PC-3 (cell line): Measurements from ENCODE around the gene ADGRL3.

Experiments
- EZH2 ChIP-seq: fragments of 300-600 bp; sonication (generic); IDR thresholded peaks from one replicate; pipeline ENCODE4 v1.6.1; 2017; ENCODE audit warnings: antibody characterized with exemption, mild to moderate bottlenecking, low read length; ENCODE audit not compliant: unreplicated experiment
- TF ChIP-seq, protein P1 (sequence below): fragments of 300-600 bp; sonication (generic); conservative IDR thresholded peaks from 2 replicates; pipeline ENCODE4 v1.5.1; 2017; ENCODE audit warnings: antibody characterized with exemption, low read depth, mild to moderate bottlenecking, low read length

DNA sequence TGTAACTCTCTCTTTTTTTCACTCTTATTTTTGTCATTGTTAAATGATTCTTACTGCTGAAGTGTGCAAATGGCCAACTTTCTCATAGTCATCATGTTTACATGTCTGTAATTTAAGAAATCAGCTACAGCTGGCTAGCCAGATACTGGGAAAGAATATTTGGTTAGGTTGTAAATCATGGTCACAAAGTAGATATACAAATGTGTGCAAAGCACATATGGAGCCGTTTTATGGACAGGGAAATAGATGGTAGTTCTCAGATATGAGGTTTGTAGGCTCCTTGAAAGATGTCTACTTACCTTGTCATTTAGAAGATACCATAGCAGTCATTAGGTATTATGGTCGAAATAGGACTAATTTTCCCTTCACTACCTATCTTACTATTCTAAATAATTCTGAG lies 430.4 kb downstream of the ADGRL3 start:
- no peak for TF ChIP-seq EZH2
- TF ChIP-seq, protein P1, sequence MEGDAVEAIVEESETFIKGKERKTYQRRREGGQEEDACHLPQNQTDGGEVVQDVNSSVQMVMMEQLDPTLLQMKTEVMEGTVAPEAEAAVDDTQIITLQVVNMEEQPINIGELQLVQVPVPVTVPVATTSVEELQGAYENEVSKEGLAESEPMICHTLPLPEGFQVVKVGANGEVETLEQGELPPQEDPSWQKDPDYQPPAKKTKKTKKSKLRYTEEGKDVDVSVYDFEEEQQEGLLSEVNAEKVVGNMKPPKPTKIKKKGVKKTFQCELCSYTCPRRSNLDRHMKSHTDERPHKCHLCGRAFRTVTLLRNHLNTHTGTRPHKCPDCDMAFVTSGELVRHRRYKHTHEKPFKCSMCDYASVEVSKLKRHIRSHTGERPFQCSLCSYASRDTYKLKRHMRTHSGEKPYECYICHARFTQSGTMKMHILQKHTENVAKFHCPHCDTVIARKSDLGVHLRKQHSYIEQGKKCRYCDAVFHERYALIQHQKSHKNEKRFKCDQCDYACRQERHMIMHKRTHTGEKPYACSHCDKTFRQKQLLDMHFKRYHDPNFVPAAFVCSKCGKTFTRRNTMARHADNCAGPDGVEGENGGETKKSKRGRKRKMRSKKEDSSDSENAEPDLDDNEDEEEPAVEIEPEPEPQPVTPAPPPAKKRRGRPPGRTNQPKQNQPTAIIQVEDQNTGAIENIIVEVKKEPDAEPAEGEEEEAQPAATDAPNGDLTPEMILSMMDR, result no peak
